ENCODE data around the gene SGCA.

Gene SGCA

GRCh38 chr17:50139950-50140885 is 25.6 kb upstream of the SGCA start:
- no peaks in the 10 kb centered on the region for H3K27me3 ChIP-seq (ENCODE audit: control insufficient read depth, low read length)
- H3K4me3 ChIP-seq (ENCODE audit: low read length), result no peak overlapping the region
- no peaks in the 10 kb centered on the region for H3K9me2 ChIP-seq (replicated peaks; ENCODE audit: control insufficient read depth, low read length)
- H3K27ac ChIP-seq (ENCODE audit: low read depth, low read length), result no peak overlapping the region
- peak overlapping the region; percentile 41 for H3K4me2 ChIP-seq (ENCODE audit: low read length)
- H3K4me1 ChIP-seq (ENCODE audit: control insufficient read depth, low read length), result peaks cover 56% of the 10 kb centered on the region
- H4K20me1 ChIP-seq (ENCODE audit: control insufficient read depth, insufficient read depth, low read depth, low read length), result peaks cover 22% of the 10 kb centered on the region
- H3K9me3 ChIP-seq (ENCODE audit: control insufficient read depth, insufficient read depth, low read length), result no peaks in the 10 kb centered on the region
- TF ChIP-seq EZH2phosphoT487 (IDR thresholded peaks at IDR 0.05; ENCODE audit: borderline replicate concordance, low read length) (no peak), CTCF (IDR thresholded peaks at IDR 0.05; ENCODE audit: low read depth, low read length, poor library complexity, severe bottlenecking) (peak; percentile 87)
- H3K79me2 ChIP-seq (ENCODE audit: control insufficient read depth, low read length), result peaks cover 43% of the 10 kb centered on the region
- H3F3A ChIP-seq (ENCODE audit: control insufficient read depth, insufficient read depth), result 0 out of 2 replicates have a peak, but pooled peaks cover 3% of the 10 kb centered on the region
- peaks cover 99% of the 10 kb centered on the region for H3K36me3 ChIP-seq (ENCODE audit: control insufficient read depth, low read length)

GRCh38 chr17:50141026-50141744 is 24.6 kb upstream of the SGCA start:
- Histone ChIP-seq H3K79me2 (ENCODE audit: control insufficient read depth, low read length) (peaks cover 52% of the 10 kb centered on the region), H3F3A (ENCODE audit: control insufficient read depth, insufficient read depth) (0 out of 2 replicates have a peak, but pooled peaks cover 3% of the 10 kb centered on the region), H3K36me3 (ENCODE audit: control insufficient read depth, low read length) (peaks cover 100% of the 10 kb centered on the region), H3K4me2 (ENCODE audit: low read length) (peak overlapping the region; percentile 41; the same call in 1 of the 2 replicates), H3K9me2 (replicated peaks; ENCODE audit: control insufficient read depth, low read length) (no peaks in the 10 kb centered on the region), H3K4me1 (ENCODE audit: control insufficient read depth, low read length) (peaks cover 66% of the 10 kb centered on the region), H3K27me3 (ENCODE audit: control insufficient read depth, low read length) (no peaks in the 10 kb centered on the region), H3K27ac (ENCODE audit: low read depth, low read length) (no peak overlapping the region), H4K20me1 (ENCODE audit: control insufficient read depth, insufficient read depth, low read depth, low read length) (peaks cover 26% of the 10 kb centered on the region), H3K9me3 (ENCODE audit: control insufficient read depth, insufficient read depth, low read length) (no peaks in the 10 kb centered on the region), H3K4me3 (ENCODE audit: low read length) (no peak overlapping the region)
- TF ChIP-seq CTCF (IDR thresholded peaks at IDR 0.05; ENCODE audit: low read depth, low read length, poor library complexity, severe bottlenecking) (no peak), EZH2phosphoT487 (IDR thresholded peaks at IDR 0.05; ENCODE audit: borderline replicate concordance, low read length) (no peak)

DNA sequence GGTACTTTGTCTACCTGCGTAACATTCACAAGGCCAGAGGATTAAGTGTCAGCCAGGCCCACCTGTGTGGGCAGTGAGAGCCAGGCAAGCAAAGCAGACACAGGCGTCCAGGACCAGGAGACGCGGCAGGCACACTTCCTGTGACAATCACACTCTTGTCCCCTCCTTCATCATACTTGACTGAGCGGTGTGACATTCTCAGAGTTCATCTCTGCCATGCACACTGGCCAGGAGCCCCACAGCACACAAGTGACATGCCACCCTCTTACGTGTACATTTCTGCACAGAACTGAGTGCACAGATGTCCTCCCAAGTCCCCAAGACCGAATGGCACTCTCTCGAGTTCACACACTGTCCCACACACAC is 24.1 kb upstream of the SGCA start:
- TF ChIP-seq EZH2phosphoT487 (IDR thresholded peaks at IDR 0.05; ENCODE audit: borderline replicate concordance, low read length) (no peak), CTCF (IDR thresholded peaks at IDR 0.05; ENCODE audit: low read depth, low read length, poor library complexity, severe bottlenecking) (no peak)
- H3K9me2 ChIP-seq (replicated peaks; ENCODE audit: control insufficient read depth, low read length), result no peaks in the 10 kb centered on the region
- no peak overlapping the region for H3K4me3 ChIP-seq (ENCODE audit: low read length)
- H4K20me1 ChIP-seq (ENCODE audit: control insufficient read depth, insufficient read depth, low read depth, low read length), result peaks cover 30% of the 10 kb centered on the region
- no peak overlapping the region for H3K27ac ChIP-seq (ENCODE audit: low read depth, low read length)
- H3K36me3 ChIP-seq (ENCODE audit: control insufficient read depth, low read length), result peaks cover 100% of the 10 kb centered on the region
- peaks cover 58% of the 10 kb centered on the region for H3K79me2 ChIP-seq (ENCODE audit: control insufficient read depth, low read length)
- H3F3A ChIP-seq (ENCODE audit: control insufficient read depth, insufficient read depth), result 0 out of 2 replicates have a peak, but pooled peaks cover 3% of the 10 kb centered on the region
- H3K27me3 ChIP-seq (ENCODE audit: control insufficient read depth, low read length), result no peaks in the 10 kb centered on the region
- no peak overlapping the region for H3K4me2 ChIP-seq (ENCODE audit: low read length)
- H3K9me3 ChIP-seq (ENCODE audit: control insufficient read depth, insufficient read depth, low read length), result no peaks in the 10 kb centered on the region
- H3K4me1 ChIP-seq (ENCODE audit: control insufficient read depth, low read length), result peaks cover 71% of the 10 kb centered on the region
